Psoas muscle (tissue), 8 donors: Measurements from ENCODE around the gene ASTN1. TPM values are rescaled to one million over a fixed set of nuclear protein-coding genes. Genes with fewer than 3 reads are reported as not detected.

Experiments
- ATAC-seq, 4 donors: fragments of 200-7000 bp; cut with Tn5 transposase; one replicate each; pipeline ENCODE4 v1.9.1; 2020; ENCODE audit warnings: moderate library complexity in 3 of 4, mild to moderate bottlenecking in 2 of 4
- DNase-seq, 2 donors: peaks; one replicate each; pipeline ENCODE4 v3.0.0-alpha.2; 2020
- H3K27ac ChIP-seq: fragments of 200-600 bp; one replicate; pipeline ENCODE4 v1.8.0; 2022
- H3K27me3 ChIP-seq, 3 donors: fragments of 200-600 bp in 1 of 3; one replicate each; pipeline versions ENCODE4 v1.6.1 to v1.8.0; 2013 to 2022; ENCODE audit warnings: low read length in 2 of 3, mild to moderate bottlenecking in 2 of 3, moderate library complexity in 1 of 3; ENCODE audit not compliant: insufficient read depth in 3 of 3
- H3K36me3 ChIP-seq, 2 donors: fragments of 200-600 bp in 1 of 2; one replicate each; pipeline versions ENCODE4 v1.6.1 to v1.8.0; 2013 to 2022; ENCODE audit warnings: low read depth in 1 of 2, mild to moderate bottlenecking in 1 of 2, moderate library complexity in 1 of 2; ENCODE audit not compliant: insufficient read depth in 1 of 2
- H3K4me1 ChIP-seq: fragments of 200-600 bp; one replicate; pipeline ENCODE4 v1.8.0; 2022
- H3K4me3 ChIP-seq: fragments of 200-600 bp; one replicate; pipeline ENCODE4 v1.8.0; 2022; ENCODE audit warnings: mild to moderate bottlenecking
- H3K9me3 ChIP-seq: fragments of 200-600 bp; one replicate; pipeline ENCODE4 v1.8.0; 2022
- WGBS, 3 donors: extraction: QIAGEN DNeasy Blood & Tissue Kit; methylation state at CpG; one replicate each; pipeline versions ENCODE4 v1.1.6 to v1.1.7; 2013; 5-methylcytosine and 5-hydroxymethylcytosine counted together
- intact Hi-C, 2 donors: fragments of 100-400 bp; cut with DNase I; formaldehyde crosslinking; loops; one replicate each; pipeline versions ENCODE4 v1.11.0 to v1.14.2; 2022
- polyA plus RNA-seq, 3 donors: library from polyadenylated mRNA; stranded (reverse); fragments of 200-250 nt; gene quantifications; one replicate each; pipeline ENCODE4 v1.2.3, GENCODE V29; 2013
- total RNA-seq, 4 donors: library from RNA; stranded (reverse); fragmentation: NEBNext Ultra II Directional in 2 of 4; extraction: Animal tissue kit (Norgen Biotek cat#: 25700) in 2 of 4; gene quantifications; one replicate each; pipeline versions ENCODE4 v1.2.1 to v1.2.4, GENCODE V29; 2021 to 2023
- TF ChIP-seq, protein P1 (sequence below): fragments of 200-600 bp; IDR thresholded peaks from one replicate; pipeline ENCODE4 v1.8.0; 2022; ENCODE audit warnings: antibody characterized with exemption
- donor health status: healthy with polysubstance abuse.
- donor health status: DM: no; HTN: no; CAD: no; lungs with moderate emphysema.
- donor health status: Bipolar disorder and iron deficiency.
- donor health status: healthy.
- donor health status: DM: yes; HTN: yes; CAD: no.
- donor health status: DM: no; HTN: no; CAD: no.
- donor health status: DM: no; HTN: no; CAD: no.
- donor health status: DM: yes; HTN: yes; CAD: no.

The ASTN1 gene
- total and polyA plus RNA-seq, 7 donors = 0.03 to 0.51 (median 0.11) TPM; not detected in 1

DNA sequence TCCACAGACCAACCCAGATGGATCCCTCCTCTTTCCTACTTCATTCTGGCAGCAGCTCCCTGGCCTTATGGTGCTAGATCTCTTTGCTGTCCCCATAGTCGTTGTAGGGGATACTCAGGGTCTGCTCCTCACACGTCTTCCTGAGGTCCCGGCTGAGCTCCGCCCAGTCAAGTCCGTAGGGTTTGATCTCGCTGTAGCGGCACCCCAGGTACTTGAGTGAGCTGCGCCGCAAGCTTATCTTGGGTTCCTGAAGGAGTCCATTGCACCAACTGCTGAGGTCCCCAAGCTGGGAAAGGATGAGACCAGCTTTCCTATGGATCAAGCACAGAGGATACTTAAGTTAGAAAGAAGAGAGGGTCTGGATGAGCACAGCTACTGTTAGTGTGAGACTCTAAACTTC is 300.3 kb downstream of the ASTN1 start:
- no peaks in the 10 kb centered on the region for H3K27me3 ChIP-seq
- no peak overlapping the region for H3K27ac ChIP-seq
- TF ChIP-seq, protein P1, sequence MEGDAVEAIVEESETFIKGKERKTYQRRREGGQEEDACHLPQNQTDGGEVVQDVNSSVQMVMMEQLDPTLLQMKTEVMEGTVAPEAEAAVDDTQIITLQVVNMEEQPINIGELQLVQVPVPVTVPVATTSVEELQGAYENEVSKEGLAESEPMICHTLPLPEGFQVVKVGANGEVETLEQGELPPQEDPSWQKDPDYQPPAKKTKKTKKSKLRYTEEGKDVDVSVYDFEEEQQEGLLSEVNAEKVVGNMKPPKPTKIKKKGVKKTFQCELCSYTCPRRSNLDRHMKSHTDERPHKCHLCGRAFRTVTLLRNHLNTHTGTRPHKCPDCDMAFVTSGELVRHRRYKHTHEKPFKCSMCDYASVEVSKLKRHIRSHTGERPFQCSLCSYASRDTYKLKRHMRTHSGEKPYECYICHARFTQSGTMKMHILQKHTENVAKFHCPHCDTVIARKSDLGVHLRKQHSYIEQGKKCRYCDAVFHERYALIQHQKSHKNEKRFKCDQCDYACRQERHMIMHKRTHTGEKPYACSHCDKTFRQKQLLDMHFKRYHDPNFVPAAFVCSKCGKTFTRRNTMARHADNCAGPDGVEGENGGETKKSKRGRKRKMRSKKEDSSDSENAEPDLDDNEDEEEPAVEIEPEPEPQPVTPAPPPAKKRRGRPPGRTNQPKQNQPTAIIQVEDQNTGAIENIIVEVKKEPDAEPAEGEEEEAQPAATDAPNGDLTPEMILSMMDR = no peak
- intact Hi-C loops = no loop called here
- 84 to 92% (median 91%) methylated on average over 9 of the region's 9 CpGs for WGBS, 3 donors
- no peaks in the 10 kb centered on the region for H3K4me1 ChIP-seq
- no peak for ATAC-seq
- no peak for DNase-seq
- H3K36me3 ChIP-seq = no peaks in the 10 kb centered on the region
- no peak overlapping the region for H3K4me3 ChIP-seq
- no peaks in the 10 kb centered on the region for H3K9me3 ChIP-seq

DNA sequence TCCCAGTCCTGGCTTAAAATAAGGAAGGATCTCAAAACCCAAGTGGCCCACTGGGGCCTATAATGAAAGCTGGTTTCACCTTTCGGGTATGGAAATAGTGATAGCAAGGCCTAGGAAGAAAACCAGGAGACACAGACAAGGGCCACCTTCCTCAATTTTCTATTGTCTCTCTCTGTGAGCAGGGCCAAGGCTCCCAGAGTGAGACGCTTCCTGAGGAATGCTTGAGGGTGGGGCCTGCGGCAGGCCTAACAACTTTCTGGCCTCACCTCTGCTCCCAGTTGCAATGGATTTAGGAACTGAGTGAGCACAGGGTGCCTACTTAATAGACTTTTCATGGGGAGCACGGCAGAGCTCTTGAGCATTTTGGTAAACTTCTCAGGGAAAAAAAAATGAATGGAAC is 300.9 kb downstream of the ASTN1 start:
- Histone ChIP-seq H3K36me3 (no peaks in the 10 kb centered on the region), H3K4me3 (no peak overlapping the region), H3K9me3 (no peaks in the 10 kb centered on the region), H3K4me1 (no peaks in the 10 kb centered on the region), H3K27me3 (no peaks in the 10 kb centered on the region), H3K27ac (no peak overlapping the region)
- TF ChIP-seq, protein P1 = no peak
- intact Hi-C loops = no loop called here
- no peak for DNase-seq
- ATAC-seq = no peak
- WGBS, 3 donors = 66 to 78% (median 75%) methylated on average over 4 of the region's 4 CpGs

DNA sequence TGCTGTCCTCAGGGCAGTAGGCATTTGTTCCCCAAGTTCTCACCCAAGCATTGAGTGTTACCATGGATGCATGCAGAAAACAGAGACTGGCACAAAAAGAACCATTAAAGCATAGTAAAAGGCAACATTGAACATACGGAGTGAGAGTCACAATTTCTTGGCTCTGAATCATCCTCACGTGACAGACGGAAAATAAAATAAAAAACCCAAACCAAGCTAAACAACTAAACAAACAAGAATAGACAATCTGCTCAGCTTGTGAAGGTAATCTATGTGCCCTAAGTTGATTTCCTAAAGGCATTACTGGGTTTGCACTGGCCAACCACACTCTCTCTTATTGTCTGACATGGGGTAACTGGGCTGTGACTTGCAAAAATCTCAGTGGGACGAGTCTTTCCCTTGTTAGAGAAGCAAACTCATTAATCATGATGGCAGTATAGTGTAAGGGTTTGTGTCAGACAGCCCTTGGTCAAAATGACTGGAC is 306.0 kb downstream of the ASTN1 start:
- ATAC-seq = no peak
- Histone ChIP-seq H3K4me3 (no peak overlapping the region), H3K4me1 (no peaks in the 10 kb centered on the region), H3K9me3 (no peaks in the 10 kb centered on the region), H3K27me3 (peaks cover 0 to 3% (median 0%) of the 10 kb centered on the region in 3 donors), H3K36me3 (no peaks in the 10 kb centered on the region), H3K27ac (no peak overlapping the region)
- WGBS, 3 donors = 51 to 63% (median 58%) methylated on average over 4 of the region's 4 CpGs
- DNase-seq = no peak
- intact Hi-C loops = no loop called here
- TF ChIP-seq, protein P1 = no peak

DNA sequence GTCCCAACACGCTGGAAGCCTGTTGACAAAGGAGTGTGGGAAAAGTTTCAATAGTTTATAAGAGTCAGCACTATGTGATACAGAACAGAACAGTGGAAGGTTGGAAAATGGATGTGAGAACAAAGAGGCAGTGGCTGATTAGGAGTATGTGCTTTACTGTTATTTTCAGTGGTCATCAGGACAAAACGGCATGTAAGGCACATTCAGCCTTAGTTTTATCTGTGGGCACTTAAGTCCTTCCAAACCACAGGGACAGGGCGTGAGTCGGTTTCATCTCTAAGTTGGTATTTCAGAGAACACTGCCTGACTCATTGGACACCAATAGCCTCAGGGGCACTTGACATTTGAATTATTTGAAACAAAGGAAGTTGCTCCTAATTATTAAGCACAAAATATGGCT is 306.9 kb downstream of the ASTN1 start:
- Histone ChIP-seq H3K36me3 (no peaks in the 10 kb centered on the region), H3K4me3 (no peak overlapping the region), H3K27ac (no peak overlapping the region), H3K9me3 (no peaks in the 10 kb centered on the region), H3K4me1 (no peaks in the 10 kb centered on the region), H3K27me3 (peaks cover 0 to 3% (median 0%) of the 10 kb centered on the region in 3 donors)
- 75 to 79% (median 76%) methylated on average over 4 of the region's 4 CpGs for WGBS, 3 donors
- intact Hi-C loops = no loop called here
- DNase-seq (no peak), ATAC-seq (no peak)
- TF ChIP-seq, protein P1 = no peak
